Activated T-helper 1 cell treated with Interleukin-2 at 50 U/mL for 16 hours (primary cell): Measurements from ENCODE around the gene CTU1.

ENCODE experiments used
- DNase-seq: peaks from one replicate; pipeline ENCODE4 v3.0.0-alpha.2; 2020; ENCODE audit warnings: low read depth

Gene CTU1

GRCh38 chr19:51131780-51132680, 23.8 kb upstream of the CTU1 start:
- DNase-seq, result no peak

DNA sequence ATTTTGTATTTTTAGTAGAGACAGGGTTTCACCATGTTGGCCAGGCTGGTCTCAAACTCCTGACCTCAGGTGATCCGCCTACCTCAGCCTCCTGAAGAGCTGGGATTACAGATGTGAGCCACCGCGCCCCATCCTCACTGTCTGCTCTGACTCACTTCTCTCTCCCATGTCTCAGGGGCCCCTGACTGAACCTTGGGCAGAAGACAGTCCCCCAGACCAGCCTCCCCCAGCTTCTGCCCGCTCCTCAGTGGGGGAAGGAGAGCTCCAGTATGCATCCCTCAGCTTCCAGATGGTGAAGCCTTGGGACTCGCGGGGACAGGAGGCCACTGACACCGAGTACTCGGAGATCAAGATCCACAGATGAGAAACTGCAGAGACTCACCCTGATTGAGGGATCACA, 21.5 kb upstream of the CTU1 start:
- DNase-seq, result no peak

DNA sequence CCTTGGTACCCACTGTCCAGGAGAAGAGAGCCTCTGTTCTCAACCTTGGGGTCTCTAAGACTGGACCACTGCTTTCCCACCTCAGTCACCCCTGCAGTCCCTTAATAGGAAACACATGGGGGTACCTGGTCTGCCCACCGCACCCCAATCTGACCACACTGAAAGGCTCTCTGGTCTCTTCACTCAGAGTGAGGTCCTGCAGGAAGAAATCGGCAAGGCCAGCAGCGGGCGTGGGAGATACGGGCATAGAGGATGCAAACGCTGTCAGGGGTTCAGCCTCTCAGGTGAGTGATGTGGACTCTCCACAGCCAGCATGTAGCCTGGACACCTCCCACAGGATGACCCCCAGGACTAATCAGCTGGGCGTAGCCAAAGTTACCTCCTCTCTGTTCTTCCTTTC, 20.0 kb upstream of the CTU1 start:
- no peak for DNase-seq

DNA sequence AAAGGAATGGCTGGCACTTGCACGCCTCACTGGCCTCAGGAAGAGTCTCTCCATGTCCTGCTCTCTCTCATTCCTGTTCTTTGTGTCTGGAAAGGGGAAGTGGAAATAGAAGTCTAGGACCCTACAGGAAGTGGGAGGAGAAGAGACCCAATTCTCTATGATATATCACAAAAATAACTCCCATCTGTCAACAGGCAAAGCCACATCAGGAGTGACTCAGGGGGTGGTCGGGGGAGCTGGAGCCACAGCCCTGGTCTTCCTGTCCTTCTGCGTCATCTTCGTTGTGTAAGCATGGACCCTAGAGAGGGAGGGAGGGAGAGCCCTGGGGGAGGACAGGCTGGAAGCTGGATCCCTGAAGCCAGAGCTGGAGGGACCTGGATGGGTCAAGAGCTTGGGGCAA, 19.5 kb upstream of the CTU1 start:
- DNase-seq, result no peak

GRCh38 chr19:51127032-51127431, 18.8 kb upstream of the CTU1 start:
- no peak for DNase-seq

- no peak for DNase-seq
Observed at GRCh38 chr19:51125421-51126075, 17.3 kb upstream of the CTU1 start.

- no peak for DNase-seq
Observed at GRCh38 chr19:51124729-51125128, 16.5 kb upstream of the CTU1 start, which contains the start of gene SIGLEC9. SIGLEC9 (plus strand) TSS chr19:51124906; CDS start chr19:51124975, 69 bp downstream.

- DNase-seq, result no peak
Observed at GRCh38 chr19:51124216-51124615, 16.0 kb upstream of the CTU1 start.

DNA sequence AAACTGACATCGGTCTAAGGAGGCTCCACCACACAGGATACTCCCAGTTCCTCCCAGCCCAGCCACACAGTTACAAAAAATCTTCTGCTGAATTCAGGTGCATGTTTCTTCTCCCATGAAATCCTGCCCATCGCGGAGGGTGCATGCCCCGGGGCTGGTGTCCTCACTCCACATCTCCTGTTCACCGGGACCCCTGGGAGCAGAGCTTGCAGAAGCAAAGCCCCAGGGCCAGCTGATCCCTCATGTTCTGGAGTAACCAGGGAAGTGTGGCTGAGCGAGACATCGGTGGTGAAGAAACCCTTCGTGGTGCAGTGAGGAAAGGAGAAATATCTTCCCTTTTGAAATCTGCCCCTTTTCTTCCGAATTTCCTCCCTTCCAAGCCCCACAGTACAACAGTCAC, 15.6 kb upstream of the CTU1 start:
- no peak for DNase-seq

- peak; percentile 25 for DNase-seq
Observed at GRCh38 chr19:51123381-51123800, 15.2 kb upstream of the CTU1 start.

DNA sequence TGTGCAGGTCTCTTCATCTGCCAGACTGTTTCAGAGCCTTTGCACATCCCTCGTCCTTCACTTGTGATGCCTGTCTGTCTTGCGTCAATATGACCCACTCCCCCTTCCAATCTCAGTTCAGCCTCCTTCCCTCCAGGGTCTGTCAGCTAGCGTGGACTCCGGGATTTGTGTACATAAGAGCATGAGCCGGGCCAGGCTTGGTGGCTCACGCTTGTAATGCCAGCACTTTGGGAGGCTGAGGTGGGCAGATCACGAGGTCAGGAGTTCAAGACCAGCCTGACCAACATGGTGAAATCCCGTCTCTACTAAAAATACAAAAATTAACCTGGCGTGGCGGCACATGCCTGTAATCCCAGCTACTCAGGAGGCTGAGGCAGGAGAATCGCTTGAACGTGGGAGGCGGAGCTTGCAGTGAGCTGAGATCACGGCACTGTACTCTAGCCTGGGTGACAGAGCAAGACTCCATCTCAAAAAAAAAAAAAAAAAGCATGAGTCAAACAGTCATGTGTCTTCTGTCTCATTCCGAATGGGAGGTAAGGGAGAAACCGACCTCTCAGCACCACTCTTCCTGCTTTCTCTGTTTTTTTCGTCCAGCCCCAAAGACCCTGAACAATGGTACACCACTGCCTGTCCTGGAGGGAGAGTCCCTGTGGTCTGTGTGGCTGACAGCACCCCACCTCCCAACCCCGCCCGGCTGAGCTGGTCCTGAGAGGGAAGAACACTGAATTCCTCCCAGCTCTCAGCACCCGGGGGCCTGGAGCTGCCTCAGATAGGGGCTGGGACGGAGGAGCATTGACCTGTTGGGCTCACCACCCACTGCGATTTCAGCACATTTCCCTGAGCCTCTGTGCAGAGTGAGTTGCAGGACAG, 14.1 kb upstream of the CTU1 start:
- no peak for DNase-seq

DNA sequence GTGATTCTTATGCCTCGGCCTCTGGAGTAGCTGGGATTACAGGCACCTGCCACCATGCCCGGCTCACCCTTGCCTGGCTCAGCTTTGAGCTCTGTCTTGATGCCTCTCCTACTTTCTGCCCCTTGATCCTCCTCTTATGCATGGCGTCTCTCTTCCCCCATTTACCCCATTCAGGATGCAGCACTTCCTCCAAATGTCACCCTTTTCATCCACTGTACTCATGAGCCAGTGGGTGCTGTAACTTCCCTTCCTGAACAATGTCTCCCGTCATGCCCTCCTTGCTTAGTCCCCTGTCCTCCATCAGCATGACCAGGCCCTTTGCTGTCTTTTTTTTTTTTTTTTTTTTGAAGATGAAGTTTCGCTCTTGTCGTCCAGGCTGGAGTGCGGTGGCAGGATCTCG, 13.0 kb upstream of the CTU1 start:
- no peak for DNase-seq

DNA sequence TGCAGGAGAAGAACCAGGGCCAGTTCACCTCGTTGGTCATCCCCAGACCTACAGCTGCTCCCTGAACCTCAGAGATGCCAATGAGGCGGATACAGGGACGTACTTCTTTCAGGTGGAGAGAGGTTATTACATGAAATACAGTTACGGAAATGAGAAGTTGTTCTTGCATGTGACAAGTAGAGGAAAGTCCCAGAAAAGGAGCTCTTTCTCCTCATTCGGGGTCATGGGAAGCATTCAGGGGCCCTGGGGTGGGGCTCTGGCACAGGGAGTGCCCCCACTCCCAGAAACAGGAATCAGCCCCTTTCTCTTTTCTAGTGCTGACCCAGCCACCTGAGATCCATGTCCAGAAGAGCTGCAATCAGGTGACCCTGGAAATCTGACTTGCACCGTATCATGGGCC, 12.0 kb upstream of the CTU1 start:
- no peak for DNase-seq

DNA sequence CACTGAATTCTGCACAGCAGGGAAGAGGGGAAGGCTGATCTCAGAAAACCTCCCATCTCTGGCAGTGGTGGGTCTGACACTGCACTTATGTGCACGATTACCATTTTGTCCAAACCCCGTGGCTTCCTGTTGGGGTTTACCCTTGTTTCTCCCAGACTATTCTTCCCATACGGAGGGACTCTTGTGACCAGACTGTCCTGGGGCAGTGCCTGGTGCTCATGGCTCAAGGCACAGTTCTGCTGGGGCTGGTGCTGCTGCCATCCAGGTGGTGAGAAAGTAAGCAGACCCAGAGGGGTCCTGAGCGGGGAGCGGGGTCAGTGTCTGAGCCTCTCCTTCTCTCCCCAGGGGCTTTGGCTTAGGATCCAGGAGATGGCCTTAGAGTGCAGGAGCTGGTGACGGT, 11.4 kb upstream of the CTU1 start:
- no peak for DNase-seq

GRCh38 chr19:51119101-51119500, 10.9 kb upstream of the CTU1 start:
- no peak for DNase-seq

- DNase-seq, result no peak
Observed at GRCh38 chr19:51116736-51117286, 8.6 kb upstream of the CTU1 start.

DNA sequence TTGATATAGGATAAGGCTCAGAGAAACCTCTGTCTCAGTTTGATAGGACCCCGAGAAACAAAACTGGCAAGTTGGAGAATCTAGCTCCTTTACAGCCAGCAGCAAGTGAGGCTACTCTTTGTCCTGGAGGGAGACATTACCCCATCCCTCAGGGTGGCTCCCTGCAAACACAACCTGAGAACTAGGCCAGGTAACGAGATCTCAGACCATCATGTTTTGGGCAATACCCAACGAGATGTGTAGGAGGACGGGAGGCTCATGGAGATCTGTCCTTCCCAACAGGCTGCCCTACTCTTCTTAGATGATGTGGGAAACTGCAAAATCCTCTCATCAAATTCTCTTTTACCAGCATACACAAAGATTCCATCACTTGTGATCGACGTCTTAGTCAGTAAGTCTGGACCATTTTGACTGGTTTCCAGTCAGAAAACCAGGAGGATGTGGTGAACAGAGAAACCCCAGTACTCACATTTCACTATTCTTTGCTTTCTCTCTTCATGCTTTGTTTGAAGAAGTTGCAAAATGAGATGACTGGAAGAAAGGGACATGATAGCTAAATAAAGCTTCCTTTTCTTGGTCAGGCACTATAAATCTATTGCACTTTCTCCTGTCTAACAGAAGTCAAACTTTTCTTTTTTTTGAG, 6.0 kb upstream of the CTU1 start:
- DNase-seq, result no peak

DNA sequence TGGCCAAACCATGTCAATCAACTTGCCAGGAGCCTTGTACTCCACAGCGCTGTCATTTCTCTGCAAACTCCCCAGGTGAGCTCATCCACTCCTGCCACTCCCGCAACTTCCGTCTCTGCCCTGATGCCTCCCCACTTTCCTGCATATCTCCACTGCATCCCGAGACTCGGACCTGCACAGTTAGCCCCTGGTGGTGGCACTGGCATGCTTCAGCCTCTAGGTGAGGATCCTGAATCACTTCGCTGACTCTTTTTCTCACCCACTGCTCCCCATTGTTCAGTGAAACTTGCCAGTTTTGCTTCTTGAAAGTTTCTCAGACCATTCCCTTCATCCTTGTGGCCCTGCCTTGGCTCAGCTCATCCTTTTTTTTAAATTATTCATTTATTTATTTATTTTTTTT, 3.4 kb upstream of the CTU1 start:
- no peak for DNase-seq

DNA sequence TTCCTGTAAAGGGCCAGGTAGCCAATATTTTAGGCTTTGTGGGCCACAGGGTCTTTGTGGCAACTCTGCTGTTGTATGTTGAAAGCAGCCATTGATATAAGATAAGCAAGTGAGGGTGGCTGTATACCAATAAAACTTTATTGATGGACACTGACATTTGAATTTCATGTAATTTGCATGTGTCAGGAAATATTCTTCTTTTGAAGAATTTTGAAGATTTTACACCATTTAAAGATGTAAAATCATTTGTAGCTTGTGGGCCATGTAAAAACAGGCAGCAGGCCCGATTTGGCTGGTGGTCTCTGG, 2.4 kb upstream of the CTU1 start:
- DNase-seq, result no peak

DNA sequence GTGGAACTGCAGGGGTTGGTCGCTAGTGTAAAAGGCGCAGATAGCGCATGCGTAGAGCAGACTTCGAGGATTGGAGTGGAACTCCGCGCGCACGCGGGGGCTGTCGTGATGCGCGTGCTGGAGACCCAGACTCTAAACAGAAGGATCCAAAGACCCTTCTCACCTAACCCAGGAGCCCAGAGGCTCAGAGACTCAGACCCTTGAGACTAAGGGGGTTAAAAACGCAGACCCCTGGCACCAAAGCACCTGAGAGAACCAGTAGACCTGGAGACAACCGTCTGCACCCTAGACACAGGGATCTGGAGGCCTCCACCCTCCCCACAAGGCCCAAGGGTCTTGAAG, 567 bp upstream of the CTU1 start:
- DNase-seq, result no peak

DNA sequence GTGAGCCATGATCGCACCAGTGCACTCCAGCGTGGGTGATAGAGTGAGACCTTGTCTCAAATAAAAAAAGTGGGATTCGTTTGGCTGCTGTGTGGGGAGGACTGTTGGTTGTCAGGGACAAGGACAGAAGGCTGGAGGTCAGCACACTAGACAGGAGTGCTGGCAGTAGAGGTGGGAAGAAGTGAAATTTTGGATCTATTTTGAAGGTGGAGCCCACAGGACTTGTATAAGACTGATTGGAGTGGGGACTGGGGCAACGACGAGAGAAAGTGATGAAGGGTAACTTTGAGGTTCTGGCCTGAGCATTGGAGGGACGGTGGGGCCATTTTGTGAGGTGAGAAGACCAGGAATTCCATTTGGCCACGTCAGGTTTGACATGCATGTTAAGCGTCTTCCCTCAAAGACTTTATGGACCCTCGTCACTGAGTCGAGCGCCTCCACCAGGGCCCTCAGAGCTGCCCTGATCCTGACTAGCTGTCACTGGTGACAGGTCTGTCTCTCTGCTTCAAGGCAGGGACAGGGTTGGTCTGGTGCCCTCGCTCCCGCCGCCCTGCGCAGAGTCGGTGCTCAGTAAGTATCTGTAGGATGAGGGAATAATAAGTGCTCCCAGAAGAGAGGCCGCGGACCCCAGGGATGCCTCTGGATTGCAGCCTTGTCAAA, 673 bp downstream of the CTU1 start:
- DNase-seq, result no peak

- no peak for DNase-seq
Observed at GRCh38 chr19:51103926-51104341, 4.3 kb downstream of the CTU1 start.
